Sigmoid colon (tissue), 7 donors: ENCODE measurements around the gene KCNQ5. TPM values are rescaled to one million over a fixed set of nuclear protein-coding genes. Genes with fewer than 3 reads are reported as not detected.

Experiments
- DNase-seq: peaks from one replicate; pipeline ENCODE4 v3.0.0-alpha.2; 2019
- H3K27ac ChIP-seq, 4 donors: fragments of 200-600 bp; sonication (generic); one replicate each; pipeline ENCODE4 v1.5.1; 2016 to 2019; ENCODE audit warnings: mild to moderate bottlenecking in 1 of 4
- H3K27me3 ChIP-seq, 3 donors: fragments of 200-600 bp; sonication (generic); one replicate each; pipeline ENCODE4 v1.5.1; 2019; ENCODE audit warnings: mild to moderate bottlenecking in 1 of 3
- H3K36me3 ChIP-seq, 4 donors: fragments of 200-600 bp; sonication (generic); one replicate each; pipeline ENCODE4 v1.5.1; 2016 to 2019
- H3K4me1 ChIP-seq, 4 donors: fragments of 200-600 bp; sonication (generic); one replicate each; pipeline ENCODE4 v1.5.1; 2017 to 2019
- H3K4me3 ChIP-seq, 4 donors: fragments of 200-600 bp; sonication (generic); one replicate each; pipeline ENCODE4 v1.5.1; 2017 to 2019; ENCODE audit warnings: mild to moderate bottlenecking in 2 of 4, moderate library complexity in 1 of 4
- H3K9me3 ChIP-seq, 4 donors: fragments of 200-600 bp in 3 of 4; sonication (generic) in 3 of 4; one replicate each; pipeline versions ENCODE4 v1.5.1 to v1.6.1; 2013 to 2019
- CTCF ChIP-seq, 4 experiments: fragments of 450-650 bp in 3 of 4; fragments of 200-600 bp in 1 of 4; IDR thresholded peaks; one replicate each; pipeline ENCODE4 v1.5.1; 2016 to 2019; ENCODE audit warnings: antibody characterized with exemption in 4 of 4, mild to moderate bottlenecking in 3 of 4, moderate library complexity in 2 of 4
- EP300 ChIP-seq, 4 donors: sonication (generic); formaldehyde crosslinking; IDR thresholded peaks; one replicate each; pipeline ENCODE4 v1.6.1; 2017; ENCODE audit warnings: antibody characterized with exemption in 4 of 4
- POLR2A ChIP-seq, 2 donors: fragments of 450-650 bp; IDR thresholded peaks; one replicate each; pipeline ENCODE4 v1.6.1; 2016; ENCODE audit warnings: antibody characterized with exemption in 2 of 2, mild to moderate bottlenecking in 2 of 2, moderate library complexity in 2 of 2
- POLR2AphosphoS5 ChIP-seq, 4 donors: sonication (generic); formaldehyde crosslinking; IDR thresholded peaks; one replicate each; pipeline ENCODE4 v1.6.1; 2017; ENCODE audit warnings: antibody characterized with exemption in 4 of 4
- WGBS, 2 donors: extraction: QIAGEN DNeasy Blood & Tissue Kit; methylation state at CpG; one replicate each; pipeline ENCODE4 v1.1.7; 2013; 5-methylcytosine and 5-hydroxymethylcytosine counted together
- intact Hi-C: fragments of 100-400 bp; cut with DNase I; formaldehyde crosslinking; loops from one replicate; pipeline ENCODE4 v1.15.1; 2023
- polyA plus RNA-seq, 3 donors: library from polyadenylated mRNA; stranded (reverse); fragments of 200-250 nt; gene quantifications; one replicate each; pipeline ENCODE4 v1.2.3, GENCODE V29; 2013
- total RNA-seq, 4 donors: library from RNA; depleted of rRNA; stranded (reverse); fragments of >200 nt; gene quantifications; one replicate each; pipeline ENCODE4 v1.1.0, GENCODE V29; 2016
- donor health status: healthy with polysubstance abuse.
- donor health status: Bipolar disorder and iron deficiency.
- donor health status: healthy.

Gene KCNQ5
- total and polyA plus RNA-seq, 7 donors = 0.49 to 2.1 (median 1.1) TPM; not detected in 2

DNA sequence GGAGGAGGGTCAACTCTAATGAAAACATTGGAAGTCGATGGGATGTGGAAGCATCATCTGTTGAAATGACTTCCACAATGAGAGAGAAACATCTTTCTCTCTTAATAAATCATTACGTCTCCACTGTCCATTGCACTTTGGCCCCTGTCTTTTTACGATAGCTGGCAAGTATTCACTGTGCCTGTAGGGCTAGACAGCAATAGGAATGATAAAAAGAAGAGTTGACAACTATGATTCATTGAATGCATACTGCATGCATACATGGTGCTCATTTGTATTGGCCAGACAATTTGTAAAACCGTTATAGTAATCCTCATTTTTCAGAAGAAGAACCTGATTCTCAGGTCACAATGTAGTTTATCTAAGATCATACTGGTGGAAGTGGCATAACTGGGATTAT is 220.3 kb downstream of the KCNQ5 start:
- Histone ChIP-seq H3K27ac (no peak overlapping the region), H3K4me3 (no peak overlapping the region), H3K4me1 (no peaks in the 10 kb centered on the region), H3K36me3 (no peaks in the 10 kb centered on the region), H3K27me3 (no peaks in the 10 kb centered on the region), H3K9me3 (no peaks in the 10 kb centered on the region)
- WGBS, 2 donors = 49 to 73% methylated on average over 4 of the region's 4 CpGs
- intact Hi-C loops = no loop called here
- DNase-seq = no peak
- TF ChIP-seq CTCF (IDR thresholded peaks at IDR 0.05) (no peak), EP300 (IDR thresholded peaks at IDR 0.05) (no peak), POLR2A (IDR thresholded peaks at IDR 0.05) (no peak), POLR2AphosphoS5 (IDR thresholded peaks at IDR 0.05) (no peak)

DNA sequence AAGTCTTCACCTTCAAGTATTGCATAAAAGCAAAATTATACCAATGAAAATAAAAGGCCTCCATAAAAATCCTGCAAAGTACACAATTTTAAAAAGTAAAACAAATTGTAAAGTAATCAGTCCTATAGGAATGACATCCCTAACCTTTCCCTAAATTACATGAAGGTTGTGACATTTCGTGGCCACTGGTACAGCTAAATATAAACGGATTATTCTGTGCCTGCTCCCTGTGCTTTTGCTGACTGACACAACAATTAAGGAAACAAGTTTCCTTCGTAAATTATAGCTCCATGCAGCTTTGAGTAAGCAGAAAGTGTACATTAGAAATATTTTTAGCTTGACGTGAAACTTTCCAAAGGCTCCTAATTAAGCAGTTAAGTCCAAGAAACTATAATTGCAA is 222.8 kb downstream of the KCNQ5 start:
- intact Hi-C loops = no loop called here
- Histone ChIP-seq H3K4me1 (no peaks in the 10 kb centered on the region), H3K9me3 (no peaks in the 10 kb centered on the region), H3K27me3 (no peaks in the 10 kb centered on the region), H3K4me3 (no peak overlapping the region), H3K36me3 (no peaks in the 10 kb centered on the region), H3K27ac (no peak overlapping the region)
- TF ChIP-seq POLR2A (IDR thresholded peaks at IDR 0.05) (no peak), POLR2AphosphoS5 (IDR thresholded peaks at IDR 0.05) (no peak), CTCF (IDR thresholded peaks at IDR 0.05) (no peak), EP300 (IDR thresholded peaks at IDR 0.05) (no peak)
- no peak for DNase-seq
- WGBS, 2 donors = 37 to 61% methylated on average over 4 of the region's 4 CpGs

- no peaks in the 10 kb centered on the region for H3K36me3 ChIP-seq
Measured at GRCh38 chr6:72849346-72849745, 227.5 kb downstream of the KCNQ5 start.

DNA sequence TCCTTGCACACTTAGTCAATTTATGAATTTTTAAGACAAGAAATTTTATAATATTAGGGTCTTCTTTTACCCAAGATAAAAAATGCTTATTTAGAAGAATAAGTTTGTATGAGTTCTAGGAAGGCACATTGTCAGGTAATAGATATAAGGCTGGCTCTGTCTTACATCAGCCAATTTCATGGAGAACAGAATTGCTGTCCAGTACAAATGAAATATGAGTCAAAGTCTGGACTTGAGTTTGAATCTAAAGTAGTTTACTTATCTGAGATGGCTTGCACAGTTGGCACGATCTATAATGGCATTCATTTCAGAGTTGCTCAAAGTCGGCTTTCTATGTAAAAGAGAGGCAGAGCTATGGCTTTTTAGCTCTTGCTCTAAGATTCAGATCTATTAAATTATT is 228.2 kb downstream of the KCNQ5 start:
- TF ChIP-seq CTCF (IDR thresholded peaks at IDR 0.05) = no peak
- no peak for TF ChIP-seq POLR2A (IDR thresholded peaks at IDR 0.05)
- no peak for TF ChIP-seq POLR2AphosphoS5 (IDR thresholded peaks at IDR 0.05)
- TF ChIP-seq EP300 (IDR thresholded peaks at IDR 0.05) = no peak
- Histone ChIP-seq H3K4me3 (no peak overlapping the region), H3K27me3 (no peaks in the 10 kb centered on the region), H3K36me3 (no peaks in the 10 kb centered on the region), H3K27ac (no peak overlapping the region), H3K9me3 (no peaks in the 10 kb centered on the region), H3K4me1 (no peaks in the 10 kb centered on the region)
- intact Hi-C loops = no loop called here
- WGBS, 2 donors = 87 to 90% methylated on average over 2 of the region's 2 CpGs
- no peak for DNase-seq

More at GRCh38 chr6:72849346-72849745, 227.5 kb downstream of the KCNQ5 start:
- Histone ChIP-seq H3K4me1 (no peaks in the 10 kb centered on the region), H3K4me3 (no peak overlapping the region), H3K9me3 (no peaks in the 10 kb centered on the region), H3K27me3 (no peaks in the 10 kb centered on the region), H3K27ac (no peak overlapping the region)
- intact Hi-C loops = no loop called here
- DNase-seq = no peak
- TF ChIP-seq CTCF (IDR thresholded peaks at IDR 0.05) = no peak
- no peak for TF ChIP-seq POLR2A (IDR thresholded peaks at IDR 0.05)
- TF ChIP-seq EP300 (IDR thresholded peaks at IDR 0.05) = no peak
- no peak for TF ChIP-seq POLR2AphosphoS5 (IDR thresholded peaks at IDR 0.05)

DNA sequence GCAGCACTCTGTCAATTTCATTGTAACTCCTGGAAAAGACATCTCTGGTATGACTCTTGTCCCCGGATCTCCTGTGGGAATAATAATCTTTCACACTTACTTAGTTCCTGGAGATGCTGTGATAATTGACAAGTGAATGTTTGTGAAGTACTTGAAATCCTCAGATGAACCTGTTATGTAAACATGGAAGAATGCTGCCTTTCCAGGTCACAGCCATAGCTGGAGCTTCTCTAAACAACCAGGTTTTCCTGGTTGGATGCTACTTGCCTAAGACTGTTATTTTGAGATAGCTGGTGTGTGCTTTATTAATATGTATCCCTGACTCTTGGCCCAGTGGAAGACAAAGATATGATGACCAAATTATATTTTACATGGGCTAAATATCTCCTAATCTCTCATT is 228.6 kb downstream of the KCNQ5 start:
- DNase-seq = no peak
- Histone ChIP-seq H3K4me3 (no peak overlapping the region), H3K36me3 (no peaks in the 10 kb centered on the region), H3K4me1 (no peaks in the 10 kb centered on the region), H3K27me3 (no peaks in the 10 kb centered on the region), H3K9me3 (no peaks in the 10 kb centered on the region), H3K27ac (no peak overlapping the region)
- 37 to 75% methylated on average over 1 of the region's 1 CpG for WGBS, 2 donors
- no peak for TF ChIP-seq POLR2A (IDR thresholded peaks at IDR 0.05)
- no peak for TF ChIP-seq CTCF (IDR thresholded peaks at IDR 0.05)
- no peak for TF ChIP-seq EP300 (IDR thresholded peaks at IDR 0.05)
- TF ChIP-seq POLR2AphosphoS5 (IDR thresholded peaks at IDR 0.05) = no peak
- intact Hi-C loops = no loop called here
